Measurements from ENCODE around the gene RAF1. TPM values are rescaled to one million over a fixed set of nuclear protein-coding genes. Genes with fewer than 3 reads are reported as not detected.

Gene RAF1
- total RNA-seq, 4 donors from 2014 or later: 74.5 to 123 (median 110) TPM

GRCh38 chr3:12586403-12586802, 77.5 kb downstream of the RAF1 start:
- intact Hi-C loops (cut with DNase I; ENCODE audit: low total_unique reads): no loop called here

GRCh38 chr3:12585970-12586369, 77.9 kb downstream of the RAF1 start:
- H3K36me3 ChIP-seq: no peaks in the 10 kb centered on the region
- TF ChIP-seq POLR2A (IDR thresholded peaks at IDR 0.05) (no peak), CTCF (IDR thresholded peaks at IDR 0.05) (no peak)
- no peak overlapping the region for H3K27ac ChIP-seq
- intact Hi-C loops (cut with DNase I; ENCODE audit: low total_unique reads): no loop called here
- H3K9me3 ChIP-seq: no peaks in the 10 kb centered on the region
- no peak for DNase-seq
- H3K4me1 ChIP-seq: no peaks in the 10 kb centered on the region
- H3K27me3 ChIP-seq: no peaks in the 10 kb centered on the region
- no peak overlapping the region for H3K4me3 ChIP-seq

More at GRCh38 chr3:12586403-12586802, 77.5 kb downstream of the RAF1 start:
- no peaks in the 10 kb centered on the region for H3K27me3 ChIP-seq
- no peaks in the 10 kb centered on the region for H3K9me3 ChIP-seq
- no peaks in the 10 kb centered on the region for H3K36me3 ChIP-seq
- no peak for DNase-seq
- no peaks in the 10 kb centered on the region for H3K4me1 ChIP-seq
- no peak overlapping the region for H3K4me3 ChIP-seq
- no peak for TF ChIP-seq CTCF (IDR thresholded peaks at IDR 0.05)
- H3K27ac ChIP-seq: no peak overlapping the region

- no peak for DNase-seq
- H3K27ac ChIP-seq: no peak overlapping the region
- TF ChIP-seq CTCF (IDR thresholded peaks at IDR 0.05) (no peak), POLR2A (IDR thresholded peaks at IDR 0.05) (no peak)
- H3K9me3 ChIP-seq: no peaks in the 10 kb centered on the region
- H3K36me3 ChIP-seq: no peaks in the 10 kb centered on the region
- H3K4me3 ChIP-seq: no peak overlapping the region
- H3K27me3 ChIP-seq: no peaks in the 10 kb centered on the region
- H3K4me1 ChIP-seq: no peaks in the 10 kb centered on the region
- intact Hi-C loops (cut with DNase I; ENCODE audit: low total_unique reads): no loop called here
Measured at GRCh38 chr3:12585181-12585580, 78.7 kb downstream of the RAF1 start.

- no peaks in the 10 kb centered on the region for H3K9me3 ChIP-seq
- H3K36me3 ChIP-seq: no peaks in the 10 kb centered on the region
- DNase-seq: no peak
- H3K4me1 ChIP-seq: no peaks in the 10 kb centered on the region
- no peak overlapping the region for H3K27ac ChIP-seq
- intact Hi-C loops (cut with DNase I; ENCODE audit: low total_unique reads): no loop called here
- H3K27me3 ChIP-seq: no peaks in the 10 kb centered on the region
- TF ChIP-seq POLR2A (IDR thresholded peaks at IDR 0.05): no peak
- TF ChIP-seq CTCF (IDR thresholded peaks at IDR 0.05): no peak
- no peak overlapping the region for H3K4me3 ChIP-seq
Measured at GRCh38 chr3:12584083-12584482, 79.8 kb downstream of the RAF1 start.

- Histone ChIP-seq H3K4me1 (no peaks in the 10 kb centered on the region), H3K27ac (no peak overlapping the region), H3K36me3 (no peaks in the 10 kb centered on the region), H3K4me3 (no peak overlapping the region), H3K9me3 (no peaks in the 10 kb centered on the region), H3K27me3 (no peaks in the 10 kb centered on the region)
- no peak for TF ChIP-seq POLR2A (IDR thresholded peaks at IDR 0.05)
- no peak for TF ChIP-seq CTCF (IDR thresholded peaks at IDR 0.05)
- no peak for DNase-seq
- intact Hi-C loops (cut with DNase I; ENCODE audit: low total_unique reads): no loop called here
Measured at GRCh38 chr3:12583280-12583679, 80.6 kb downstream of the RAF1 start.

All from uterus (tissue), 4 donors.